Chondrocyte (in vitro differentiated cells): ENCODE results near the gene SPANXN4. TPM values are rescaled to one million over a fixed set of nuclear protein-coding genes. Genes with fewer than 3 reads are reported as not detected.

Source experiments
- DNase-seq: peaks from one replicate; pipeline ENCODE4 v3.0.0; 2021; ENCODE audit warnings: mixed read lengths, low spot score
- H3K27ac Mint-ChIP-seq: one replicate; pipeline ENCODE4 v1.8.0; 2021; ENCODE audit warnings: mild to moderate bottlenecking, moderate library complexity, mixed read lengths; ENCODE audit not compliant: unreplicated experiment
- H3K27me3 Mint-ChIP-seq: 2 replicates; pipeline ENCODE4 v1.8.0; 2021; ENCODE audit warnings: low read depth, mixed read lengths
- H3K36me3 Mint-ChIP-seq: 2 replicates; pipeline ENCODE4 v1.8.0; 2021; ENCODE audit warnings: low read depth, mixed read lengths
- H3K4me1 Mint-ChIP-seq: 2 replicates; pipeline ENCODE4 v1.8.0; 2021; ENCODE audit warnings: low read depth, mild to moderate bottlenecking, mixed read lengths
- H3K4me3 Mint-ChIP-seq: one replicate; pipeline ENCODE4 v1.8.0; 2021; ENCODE audit warnings: mild to moderate bottlenecking, moderate library complexity, mixed read lengths; ENCODE audit not compliant: unreplicated experiment
- H3K9me3 Mint-ChIP-seq: 2 replicates; pipeline ENCODE4 v1.8.0; 2021; ENCODE audit warnings: low read depth, mixed read lengths
- total RNA-seq: library from RNA; stranded (reverse); gene quantifications from 3 replicates; pipeline ENCODE4 v1.2.1, GENCODE V29; 2021
- TF ChIP-seq, protein P1 (sequence below): fragments of 200-600 bp; sonication (generic); IDR thresholded peaks from 2 replicates; pipeline ENCODE4 v1.5.0; 2021; ENCODE audit warnings: antibody characterized with exemption, mild to moderate bottlenecking, moderate library complexity

SPANXN4 gene
- total RNA-seq, 1 donor from 2014 or later: not detected

DNA sequence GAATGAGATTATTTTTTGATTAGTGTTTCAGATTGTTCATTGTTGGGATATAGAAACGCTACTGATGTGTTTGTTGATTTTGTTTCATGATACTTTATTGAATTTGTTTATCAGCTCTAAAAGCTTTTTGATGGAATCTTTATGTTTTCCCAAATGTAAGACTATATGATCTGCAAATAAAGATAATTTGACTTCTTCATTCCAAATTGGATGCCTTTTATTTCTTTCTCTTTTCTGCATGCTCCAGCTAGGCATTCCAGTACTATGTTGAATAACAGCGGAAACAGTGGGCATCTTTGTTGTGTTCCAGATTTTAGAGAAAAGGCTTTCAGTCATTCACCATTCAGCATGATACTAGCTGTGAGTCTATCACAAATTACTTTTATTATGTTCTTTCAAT lies 21.8 kb downstream of the SPANXN4 start:
- Mint-ChIP-seq H3K36me3 (no peaks in the 10 kb centered on the region), H3K9me3 (peaks cover 54% of the 10 kb centered on the region), H3K27ac (no peak overlapping the region), H3K4me1 (no peaks in the 10 kb centered on the region), H3K27me3 (no peaks in the 10 kb centered on the region), H3K4me3 (no peak overlapping the region)
- no peak for DNase-seq
- TF ChIP-seq, protein P1, sequence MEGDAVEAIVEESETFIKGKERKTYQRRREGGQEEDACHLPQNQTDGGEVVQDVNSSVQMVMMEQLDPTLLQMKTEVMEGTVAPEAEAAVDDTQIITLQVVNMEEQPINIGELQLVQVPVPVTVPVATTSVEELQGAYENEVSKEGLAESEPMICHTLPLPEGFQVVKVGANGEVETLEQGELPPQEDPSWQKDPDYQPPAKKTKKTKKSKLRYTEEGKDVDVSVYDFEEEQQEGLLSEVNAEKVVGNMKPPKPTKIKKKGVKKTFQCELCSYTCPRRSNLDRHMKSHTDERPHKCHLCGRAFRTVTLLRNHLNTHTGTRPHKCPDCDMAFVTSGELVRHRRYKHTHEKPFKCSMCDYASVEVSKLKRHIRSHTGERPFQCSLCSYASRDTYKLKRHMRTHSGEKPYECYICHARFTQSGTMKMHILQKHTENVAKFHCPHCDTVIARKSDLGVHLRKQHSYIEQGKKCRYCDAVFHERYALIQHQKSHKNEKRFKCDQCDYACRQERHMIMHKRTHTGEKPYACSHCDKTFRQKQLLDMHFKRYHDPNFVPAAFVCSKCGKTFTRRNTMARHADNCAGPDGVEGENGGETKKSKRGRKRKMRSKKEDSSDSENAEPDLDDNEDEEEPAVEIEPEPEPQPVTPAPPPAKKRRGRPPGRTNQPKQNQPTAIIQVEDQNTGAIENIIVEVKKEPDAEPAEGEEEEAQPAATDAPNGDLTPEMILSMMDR: no peak

DNA sequence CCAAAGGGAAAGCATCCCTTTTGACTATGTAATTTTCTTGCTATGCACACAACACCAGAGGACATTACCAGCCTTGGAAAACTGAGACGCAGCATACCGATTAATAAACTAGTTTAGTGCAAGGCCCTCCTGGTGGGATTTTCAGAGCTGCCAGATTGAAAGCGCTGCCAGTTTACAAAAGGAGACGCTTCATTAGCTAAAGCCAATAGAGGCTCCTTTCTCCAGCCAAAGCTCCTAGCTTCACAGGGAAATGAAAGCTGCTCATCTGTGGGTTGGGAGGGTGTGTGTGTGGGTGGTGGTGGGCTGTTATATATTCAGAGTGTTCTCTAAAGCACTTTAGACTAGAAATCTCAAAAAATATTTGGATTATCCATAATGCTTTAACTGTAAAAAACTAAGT lies 32.4 kb downstream of the SPANXN4 start:
- TF ChIP-seq, protein P1: no peak
- DNase-seq: no peak
- Mint-ChIP-seq H3K9me3 (peaks cover 24% of the 10 kb centered on the region), H3K27me3 (no peaks in the 10 kb centered on the region), H3K4me1 (no peaks in the 10 kb centered on the region), H3K36me3 (no peaks in the 10 kb centered on the region), H3K4me3 (no peak overlapping the region), H3K27ac (no peak overlapping the region)

DNA sequence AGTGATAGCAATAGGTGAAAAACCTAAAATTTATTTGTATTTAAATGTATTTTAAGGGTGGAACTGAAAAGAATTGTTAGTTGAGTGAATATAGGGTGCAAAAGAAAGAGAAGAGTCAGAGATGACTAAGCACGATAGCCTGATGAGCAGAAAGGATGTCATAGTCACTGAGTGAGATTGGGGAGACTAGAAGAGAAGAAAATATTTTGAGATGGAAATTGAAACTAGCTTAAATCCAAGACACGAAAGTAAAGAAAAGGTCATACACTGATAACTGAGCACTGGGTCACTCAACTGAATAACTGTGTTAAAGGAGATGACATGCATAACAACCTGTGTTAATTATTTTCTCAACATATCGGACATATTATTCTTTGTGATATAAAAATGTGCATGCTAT lies 55.5 kb downstream of the SPANXN4 start:
- no peak overlapping the region for H3K27ac Mint-ChIP-seq
- TF ChIP-seq, protein P1: no peak
- DNase-seq: no peak
- no peak overlapping the region for H3K4me3 Mint-ChIP-seq
- no peaks in the 10 kb centered on the region for H3K36me3 Mint-ChIP-seq
- peaks cover 47% of the 10 kb centered on the region for H3K9me3 Mint-ChIP-seq
- no peaks in the 10 kb centered on the region for H3K4me1 Mint-ChIP-seq
- H3K27me3 Mint-ChIP-seq: no peaks in the 10 kb centered on the region

DNA sequence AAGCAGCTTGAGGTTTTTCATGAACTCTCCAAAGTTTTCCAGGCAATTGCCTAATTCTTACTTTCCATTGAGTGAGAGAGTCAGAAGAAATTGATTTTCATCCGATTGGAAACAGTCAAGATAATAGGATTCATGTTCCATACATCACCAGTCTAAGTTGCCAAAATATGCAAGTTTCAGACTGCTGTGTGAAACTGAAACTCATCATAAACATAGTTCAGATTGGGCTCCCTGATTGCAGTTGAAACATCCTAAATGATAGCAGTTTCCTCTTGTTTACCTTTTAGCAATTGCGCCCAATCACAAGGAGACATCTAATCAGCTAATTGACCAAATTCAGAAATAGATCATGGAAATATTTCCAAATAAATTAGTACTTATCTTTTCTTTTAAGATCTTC lies 56.8 kb downstream of the SPANXN4 start:
- DNase-seq: no peak
- H3K27ac Mint-ChIP-seq: no peak overlapping the region
- TF ChIP-seq, protein P1: no peak
- no peaks in the 10 kb centered on the region for H3K27me3 Mint-ChIP-seq
- H3K4me3 Mint-ChIP-seq: no peak overlapping the region
- no peaks in the 10 kb centered on the region for H3K4me1 Mint-ChIP-seq
- H3K36me3 Mint-ChIP-seq: no peaks in the 10 kb centered on the region
- peaks cover 37% of the 10 kb centered on the region for H3K9me3 Mint-ChIP-seq
